Effector memory CD4-positive, alpha-beta T cell (primary cell): ENCODE measurements around the gene LCN6.
"Not testable (repeated sequence)": the region's sequence is repeated elsewhere in the genome, so short reads cannot be mapped to it uniquely, and the experiment has no call there.

Source experiments
- DNase-seq, 3 donors: peaks; one replicate each; pipeline ENCODE4 v3.0.0-alpha.2; 2020
- H3K27ac ChIP-seq: 2 replicates; pipeline ENCODE4 v1.7.0; 2013; ENCODE audit warnings: mild to moderate bottlenecking, low read length, moderate library complexity; ENCODE audit not compliant: insufficient read depth, poor library complexity, severe bottlenecking
- H3K27me3 ChIP-seq: replicated peaks from 2 replicates; pipeline ENCODE4 v1.7.0; 2013; ENCODE audit warnings: mild to moderate bottlenecking, low read length; ENCODE audit not compliant: insufficient read depth, control insufficient read depth, poor library complexity, severe bottlenecking
- H3K36me3 ChIP-seq: 2 replicates; pipeline ENCODE4 v1.7.0; 2013; ENCODE audit warnings: mild to moderate bottlenecking, low read length, moderate library complexity; ENCODE audit not compliant: control insufficient read depth, insufficient read depth
- H3K4me1 ChIP-seq: 2 replicates; pipeline ENCODE4 v1.7.0; 2013; ENCODE audit warnings: low read length, mild to moderate bottlenecking; ENCODE audit not compliant: control insufficient read depth, insufficient read depth, poor library complexity, severe bottlenecking
- H3K4me3 ChIP-seq: 2 replicates; pipeline ENCODE4 v1.7.0; 2013; ENCODE audit warnings: low read length, low read depth, mild to moderate bottlenecking; ENCODE audit not compliant: insufficient read depth, poor library complexity, severe bottlenecking
- H3K9me3 ChIP-seq: 2 replicates; pipeline ENCODE4 v1.7.0; 2013; ENCODE audit warnings: mild to moderate bottlenecking, low read length, moderate library complexity; ENCODE audit not compliant: control insufficient read depth

The LCN6 gene

GRCh38 chr9:136759436-136760325 lies 11.4 kb upstream of the LCN6 start:
- Histone ChIP-seq H3K9me3 (no peaks in the 10 kb centered on the region), H3K36me3 (no peaks in the 10 kb centered on the region), H3K27me3 (no peaks in the 10 kb centered on the region), H3K27ac (no peak overlapping the region), H3K4me3 (no peak overlapping the region), H3K4me1 (no peaks in the 10 kb centered on the region)
- DNase-seq: no peak

- Histone ChIP-seq H3K27ac (no peak overlapping the region), H3K4me1 (no peaks in the 10 kb centered on the region), H3K27me3 (no peaks in the 10 kb centered on the region), H3K4me3 (no peak overlapping the region), H3K9me3 (no peaks in the 10 kb centered on the region), H3K36me3 (no peaks in the 10 kb centered on the region)
- DNase-seq: no peak
Measured at GRCh38 chr9:136759001-136759400, 10.7 kb upstream of the LCN6 start.

GRCh38 chr9:136757751-136758140 lies 9.4 kb upstream of the LCN6 start:
- no peak overlapping the region for H3K27ac ChIP-seq

DNA sequence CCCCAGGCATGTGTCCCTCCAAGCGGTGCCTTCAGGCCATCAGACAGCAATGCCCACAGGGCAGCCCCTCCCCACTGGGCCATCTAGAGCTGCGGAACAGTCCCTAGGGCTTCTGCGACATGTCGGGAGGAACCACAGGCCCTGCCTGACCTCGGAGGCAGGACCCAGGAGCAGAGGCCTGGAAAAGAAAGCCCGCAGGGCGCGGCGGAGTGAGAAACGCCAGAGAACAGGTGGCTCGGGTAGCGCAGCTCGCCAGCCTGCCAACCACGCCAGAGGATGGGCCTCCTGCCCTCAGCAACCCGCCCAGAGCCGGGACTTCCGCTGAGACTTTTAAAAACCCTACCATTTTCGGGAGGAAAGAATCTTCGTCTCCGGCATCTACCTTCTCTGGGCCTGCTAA lies 9.0 kb upstream of the LCN6 start:
- Histone ChIP-seq H3K4me1 (no peaks in the 10 kb centered on the region), H3K27ac (no peak overlapping the region), H3K36me3 (no peaks in the 10 kb centered on the region), H3K9me3 (no peaks in the 10 kb centered on the region), H3K4me3 (no peak overlapping the region), H3K27me3 (no peaks in the 10 kb centered on the region)
- DNase-seq: no peak

More at GRCh38 chr9:136757751-136758140, 9.4 kb upstream of the LCN6 start:
- no peak for DNase-seq
- H3K4me1 ChIP-seq: no peaks in the 10 kb centered on the region
- no peaks in the 10 kb centered on the region for H3K9me3 ChIP-seq
- no peak overlapping the region for H3K4me3 ChIP-seq
- H3K36me3 ChIP-seq: no peaks in the 10 kb centered on the region
- no peaks in the 10 kb centered on the region for H3K27me3 ChIP-seq

GRCh38 chr9:136756836-136757235 lies 8.5 kb upstream of the LCN6 start:
- Histone ChIP-seq H3K27ac (no peak overlapping the region), H3K9me3 (no peaks in the 10 kb centered on the region), H3K4me1 (no peaks in the 10 kb centered on the region), H3K4me3 (no peak overlapping the region), H3K36me3 (no peaks in the 10 kb centered on the region), H3K27me3 (no peaks in the 10 kb centered on the region)
- DNase-seq: no peak

- DNase-seq: no peak
Measured at GRCh38 chr9:136756134-136756438, 7.8 kb upstream of the LCN6 start.

DNA sequence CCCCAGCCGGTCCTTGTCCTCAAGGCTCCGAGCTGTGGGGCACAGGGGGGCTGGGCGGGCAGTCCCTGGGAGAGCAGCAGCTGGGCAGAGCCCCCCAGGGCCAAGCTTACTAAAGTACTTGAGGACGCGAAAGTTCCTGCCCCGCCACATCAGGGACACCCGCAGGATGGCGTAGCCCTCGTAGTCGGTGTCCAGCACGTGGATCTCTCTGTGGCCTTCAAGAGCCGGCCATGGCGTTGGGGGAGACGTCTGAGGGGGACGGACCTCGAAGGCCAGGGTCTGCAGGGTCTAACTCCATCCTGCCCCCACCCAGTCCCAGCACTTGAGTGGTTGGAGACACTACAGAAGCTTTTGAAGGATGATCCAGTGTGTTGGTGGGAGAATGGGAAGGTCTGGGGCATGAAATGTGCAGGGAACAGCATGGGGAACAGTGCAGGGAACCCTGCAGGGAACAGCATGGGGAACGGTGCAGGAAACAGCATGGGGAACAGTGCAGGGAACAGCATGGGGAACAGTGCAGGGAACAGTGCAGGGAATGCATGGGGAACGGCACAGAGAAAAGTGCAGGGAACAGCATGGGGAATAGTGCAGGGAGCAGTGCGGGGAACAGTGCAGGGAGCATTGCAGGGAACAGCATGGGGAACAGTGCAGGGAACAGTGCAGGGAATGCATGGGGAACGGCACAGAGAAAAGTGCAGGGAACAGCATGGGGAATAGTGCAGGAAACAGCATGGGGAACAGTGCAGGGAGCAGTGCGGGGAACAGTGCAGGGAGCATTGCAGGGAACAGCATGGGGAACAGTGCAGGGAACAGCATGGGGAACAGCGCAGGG lies 7.2 kb upstream of the LCN6 start:
- not testable (repeated sequence) for DNase-seq, H3K27me3 ChIP-seq, H3K27ac ChIP-seq, H3K4me1 ChIP-seq, H3K36me3 ChIP-seq, H3K4me3 ChIP-seq, H3K9me3 ChIP-seq

More at GRCh38 chr9:136756134-136756438, 7.8 kb upstream of the LCN6 start:
- H3K4me1 ChIP-seq: no peaks in the 10 kb centered on the region
- H3K9me3 ChIP-seq: no peaks in the 10 kb centered on the region
- H3K27me3 ChIP-seq: no peaks in the 10 kb centered on the region
- H3K27ac ChIP-seq: no peak overlapping the region
- no peaks in the 10 kb centered on the region for H3K36me3 ChIP-seq
- no peak overlapping the region for H3K4me3 ChIP-seq

- no peaks in the 10 kb centered on the region for H3K4me1 ChIP-seq
- DNase-seq: no peak
- no peak overlapping the region for H3K4me3 ChIP-seq
- no peaks in the 10 kb centered on the region for H3K27me3 ChIP-seq
- no peaks in the 10 kb centered on the region for H3K36me3 ChIP-seq
- H3K27ac ChIP-seq: no peak overlapping the region
- H3K9me3 ChIP-seq: no peaks in the 10 kb centered on the region
Measured at GRCh38 chr9:136754626-136755301, 6.4 kb upstream of the LCN6 start.

DNA sequence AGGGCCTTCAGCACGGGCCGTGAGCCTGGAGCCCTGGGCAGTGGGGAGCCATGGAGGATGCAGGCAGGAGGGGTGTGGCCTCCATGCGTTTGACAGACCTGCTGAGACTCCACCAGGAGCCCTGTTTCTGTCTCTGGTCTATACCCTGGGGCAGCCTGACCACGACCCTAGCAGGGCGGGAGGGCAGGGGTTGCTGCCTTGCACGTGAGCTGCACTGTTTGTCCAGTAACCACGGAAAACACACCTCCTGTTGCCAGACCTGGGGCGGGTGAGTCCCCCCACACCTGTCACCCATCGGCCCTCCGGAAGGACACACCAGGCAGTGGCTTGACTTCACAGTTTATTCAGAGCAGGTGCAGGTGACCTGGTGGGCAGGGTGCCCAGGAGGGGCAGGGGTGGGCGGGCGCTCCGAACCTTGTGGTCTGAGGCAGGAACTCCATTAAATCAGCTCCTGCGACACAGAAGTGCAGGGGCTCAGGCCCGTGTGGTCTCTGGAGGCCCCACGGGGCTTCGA lies 5.8 kb upstream of the LCN6 start:
- no peaks in the 10 kb centered on the region for H3K27me3 ChIP-seq
- DNase-seq: no peak
- no peaks in the 10 kb centered on the region for H3K9me3 ChIP-seq
- no peaks in the 10 kb centered on the region for H3K36me3 ChIP-seq
- H3K27ac ChIP-seq: no peak overlapping the region
- no peak overlapping the region for H3K4me3 ChIP-seq
- H3K4me1 ChIP-seq: no peaks in the 10 kb centered on the region
